ENCODE measurements around the gene BBOX1.
"Not testable (repeated sequence)": the region's sequence is repeated elsewhere in the genome, so short reads cannot be mapped to it uniquely, and the experiment has no call there.

BBOX1 gene, protein sequence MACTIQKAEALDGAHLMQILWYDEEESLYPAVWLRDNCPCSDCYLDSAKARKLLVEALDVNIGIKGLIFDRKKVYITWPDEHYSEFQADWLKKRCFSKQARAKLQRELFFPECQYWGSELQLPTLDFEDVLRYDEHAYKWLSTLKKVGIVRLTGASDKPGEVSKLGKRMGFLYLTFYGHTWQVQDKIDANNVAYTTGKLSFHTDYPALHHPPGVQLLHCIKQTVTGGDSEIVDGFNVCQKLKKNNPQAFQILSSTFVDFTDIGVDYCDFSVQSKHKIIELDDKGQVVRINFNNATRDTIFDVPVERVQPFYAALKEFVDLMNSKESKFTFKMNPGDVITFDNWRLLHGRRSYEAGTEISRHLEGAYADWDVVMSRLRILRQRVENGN

GRCh38 chr11:27040302-27041115, at the start of gene BBOX1:
Gene BBOX1, plus strand, starts transcription at chr11:27040815. Its CDS starts 14,616 bp downstream, at chr11:27055431.
- no peak within 1 kb of the TSS for H3K4me3 ChIP-seq (ENCODE audit: low read depth, low read length)
- DNase-seq (ENCODE audit: low read depth) = no peak
- no peak for TF ChIP-seq CTCF (IDR thresholded peaks at IDR 0.05; ENCODE audit: control insufficient read depth, extremely low read depth, insufficient read depth)

DNA sequence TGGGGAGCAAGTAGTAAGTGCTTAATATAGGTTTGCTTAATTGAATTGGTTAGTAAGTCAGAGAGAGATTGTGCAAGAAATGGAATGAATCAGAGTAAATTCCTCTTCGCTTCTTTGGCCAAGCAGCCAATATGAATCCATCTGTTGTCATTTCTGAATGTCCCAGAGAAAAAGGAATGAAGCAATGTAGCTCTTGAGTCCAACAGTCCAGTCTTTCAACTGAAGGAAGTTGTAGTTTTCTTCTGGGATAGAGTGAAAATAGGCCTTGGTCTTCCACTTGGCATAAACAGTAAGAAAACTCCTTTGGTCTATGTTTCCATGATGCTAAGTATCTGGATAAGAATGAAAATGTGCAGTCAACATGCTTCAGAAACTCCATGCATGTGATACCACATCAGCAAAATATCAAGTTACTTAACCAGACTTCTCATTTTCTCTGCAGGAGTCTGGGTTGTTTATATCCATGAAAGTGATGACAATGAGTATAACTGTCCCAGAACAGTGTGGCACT, 48.5 kb upstream of the BBOX1 start:
- H3K4me3 ChIP-seq (ENCODE audit: low read depth, low read length) = no peak overlapping the region
- no peak for TF ChIP-seq CTCF (IDR thresholded peaks at IDR 0.05; ENCODE audit: control insufficient read depth, extremely low read depth, insufficient read depth)
- no peak for DNase-seq (ENCODE audit: low read depth)

DNA sequence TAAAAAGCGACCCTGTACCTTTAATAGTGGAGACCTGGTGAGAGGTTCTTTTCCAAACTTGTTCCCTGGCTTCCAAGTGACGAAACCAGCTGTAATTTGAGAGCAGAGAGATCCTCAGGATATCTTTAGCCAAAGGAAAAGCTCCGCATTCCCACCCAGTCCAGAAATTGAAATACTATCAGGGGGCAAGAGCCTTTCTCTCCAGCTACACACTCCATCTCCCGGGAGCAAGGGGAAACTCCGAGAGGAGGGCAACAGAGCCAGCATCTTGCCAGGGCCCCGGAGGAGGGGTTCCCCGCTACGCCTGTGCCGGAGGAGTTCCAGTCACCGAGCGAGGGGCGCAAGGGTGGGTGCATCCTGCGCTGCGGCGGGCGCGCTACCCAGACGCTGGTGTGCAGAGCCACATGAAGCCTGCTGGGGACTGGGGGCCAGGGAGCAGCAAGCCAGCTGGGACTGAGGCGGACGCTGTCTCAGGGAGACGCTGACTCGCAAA, 46.6 kb upstream of the BBOX1 start, which contains the start of gene FIBIN:
FIBIN (plus strand) TSS at position 148 of the 493 bp plus-strand sequence. CDS start 415 bp downstream, outside the sequence.
- TF ChIP-seq CTCF (IDR thresholded peaks at IDR 0.05; ENCODE audit: control insufficient read depth, extremely low read depth, insufficient read depth) = no peak
- DNase-seq (ENCODE audit: low read depth) = no peak
- no peak within 1 kb of the TSS for H3K4me3 ChIP-seq (ENCODE audit: low read depth, low read length)

GRCh38 chr11:26994631-26995095, 46.0 kb upstream of the BBOX1 start:
- no peak for DNase-seq (ENCODE audit: low read depth)
- no peak overlapping the region for H3K4me3 ChIP-seq (ENCODE audit: low read depth, low read length)
- TF ChIP-seq CTCF (IDR thresholded peaks at IDR 0.05; ENCODE audit: control insufficient read depth, extremely low read depth, insufficient read depth) = no peak

GRCh38 chr11:26995701-26996460, 44.7 kb upstream of the BBOX1 start:
- no peak for DNase-seq (ENCODE audit: low read depth)
- TF ChIP-seq CTCF (IDR thresholded peaks at IDR 0.05; ENCODE audit: control insufficient read depth, extremely low read depth, insufficient read depth) = no peak
- no peak overlapping the region for H3K4me3 ChIP-seq (ENCODE audit: low read depth, low read length)

DNA sequence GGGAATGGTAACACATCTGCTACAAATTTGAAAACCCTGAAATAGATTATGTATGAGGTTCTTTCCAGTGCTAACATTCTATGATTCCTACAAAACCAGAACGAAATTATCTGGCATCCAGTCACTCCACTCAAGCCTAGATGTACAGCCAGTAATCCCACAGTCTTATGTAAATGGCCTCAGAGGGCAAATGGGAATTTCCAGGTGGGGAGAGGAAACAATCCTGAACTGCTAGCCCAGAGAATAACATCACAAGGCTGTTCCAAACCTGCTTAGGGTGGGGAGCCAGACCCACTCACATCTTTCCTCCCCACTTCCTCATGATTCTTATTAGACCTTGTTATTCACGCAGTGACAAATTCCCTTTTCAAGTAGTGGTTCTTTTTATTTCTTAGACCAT, 43.2 kb upstream of the BBOX1 start:
- no peak for TF ChIP-seq CTCF (IDR thresholded peaks at IDR 0.05; ENCODE audit: control insufficient read depth, extremely low read depth, insufficient read depth)
- DNase-seq (ENCODE audit: low read depth) = no peak
- no peak overlapping the region for H3K4me3 ChIP-seq (ENCODE audit: low read depth, low read length)

DNA sequence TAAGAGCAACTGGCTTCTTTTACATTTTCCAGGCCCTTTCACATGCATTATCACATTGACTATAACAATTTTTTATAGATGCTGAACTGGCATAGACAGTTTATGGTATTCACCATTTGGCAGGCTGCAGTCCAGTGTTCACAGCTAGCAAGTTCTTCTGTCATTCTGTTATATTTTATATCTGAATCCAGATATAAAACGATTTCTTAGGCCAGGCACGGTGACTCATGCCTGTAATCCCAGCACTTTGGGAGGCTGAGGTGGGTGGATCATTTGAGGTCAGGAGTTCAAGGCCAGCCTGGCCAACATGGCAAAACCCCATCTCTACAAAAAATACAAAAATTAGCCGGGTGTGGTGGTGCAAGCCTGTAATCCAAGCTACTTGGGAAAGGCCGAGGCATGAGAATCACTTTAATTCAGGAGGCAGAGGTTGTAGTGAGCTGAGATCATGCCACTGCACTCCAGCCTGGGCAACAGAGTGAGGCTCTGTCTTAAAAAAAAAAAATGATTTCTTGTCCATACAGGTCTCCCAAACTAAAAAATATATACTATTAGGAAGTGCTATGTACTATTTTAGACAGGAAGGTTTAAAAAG, 39.4 kb upstream of the BBOX1 start:
- not testable (repeated sequence) for H3K4me3 ChIP-seq (ENCODE audit: low read depth, low read length); DNase-seq (ENCODE audit: low read depth)
